ENCODE data around the gene KIAA1549.

Gene KIAA1549

DNA sequence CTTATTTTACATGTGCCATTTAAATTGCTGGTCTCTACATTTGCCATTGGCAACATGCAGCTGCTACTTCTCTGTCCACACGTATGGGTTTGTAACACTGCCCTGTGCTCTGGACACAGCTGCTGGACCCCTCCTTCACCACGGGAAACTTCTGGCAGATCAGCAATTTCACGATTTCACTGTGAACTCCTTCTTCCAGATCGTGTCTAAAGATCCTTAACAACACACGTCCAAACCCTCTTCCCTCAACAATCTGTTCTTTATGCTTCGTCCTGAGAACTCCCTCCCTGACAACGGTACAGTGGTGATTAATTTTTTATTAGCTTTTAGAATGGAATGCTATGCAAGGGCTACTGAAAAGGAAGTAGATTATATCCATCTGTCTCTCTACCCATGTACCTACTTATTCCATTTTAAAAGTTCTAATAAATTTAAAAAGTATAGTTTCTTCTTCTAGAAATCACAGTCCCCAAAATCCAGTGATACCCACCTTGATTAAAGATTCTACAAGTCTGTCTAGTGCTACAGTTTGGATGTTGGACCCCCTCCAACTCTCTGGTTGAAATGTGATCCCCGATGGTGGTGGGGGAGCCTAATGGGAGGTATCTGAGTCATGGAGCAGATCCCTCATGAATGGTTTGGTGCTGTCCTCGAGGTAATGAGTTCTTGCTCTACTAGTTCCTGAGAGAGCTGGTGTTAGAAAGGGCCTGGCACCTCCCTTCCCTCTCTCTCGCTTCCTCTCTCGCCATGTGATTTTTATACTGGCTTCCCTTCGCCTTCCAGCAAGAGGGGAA, 81.0 kb downstream of the KIAA1549 start:
- no peaks in the 10 kb centered on the region for H3K4me1 ChIP-seq (ENCODE audit: insufficient read depth, low read length)
- H3K4me3 ChIP-seq (ENCODE audit: low read length), result no peak overlapping the region
- no peak overlapping the region for H3K9ac ChIP-seq (ENCODE audit: low read depth, low read length)
- peaks cover 64% of the 10 kb centered on the region for H3K36me3 ChIP-seq (ENCODE audit: insufficient read depth, low read depth, low read length)
- no peaks in the 10 kb centered on the region for H3K9me3 ChIP-seq (ENCODE audit: insufficient read depth, low read depth, low read length)
- H3K27me3 ChIP-seq (ENCODE audit: insufficient read depth, low read length), result no peaks in the 10 kb centered on the region
- H3K27ac ChIP-seq (ENCODE audit: low read length), result no peak overlapping the region

DNA sequence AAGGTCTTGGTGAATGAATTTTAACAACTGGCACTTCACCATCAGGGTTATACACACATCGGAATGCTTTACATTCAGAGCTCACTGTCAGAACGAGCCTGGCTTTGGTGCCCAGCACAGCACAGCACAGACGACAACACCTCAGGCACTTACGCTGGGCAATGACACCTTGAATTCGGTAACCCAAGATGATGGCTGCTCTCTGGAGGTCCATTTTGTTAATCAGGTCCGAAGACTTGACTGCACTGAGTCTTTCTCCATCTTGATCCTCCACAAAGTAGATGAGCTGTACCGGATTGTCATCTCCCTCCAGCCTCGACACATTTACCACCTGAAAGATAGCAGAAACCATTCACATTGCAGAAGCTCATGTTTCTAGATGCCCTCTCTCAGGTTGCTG, 82.4 kb downstream of the KIAA1549 start:
- H3K4me1 ChIP-seq (ENCODE audit: insufficient read depth, low read length), result no peaks in the 10 kb centered on the region
- no peak overlapping the region for H3K9ac ChIP-seq (ENCODE audit: low read depth, low read length)
- no peaks in the 10 kb centered on the region for H3K27me3 ChIP-seq (ENCODE audit: insufficient read depth, low read length)
- peaks cover 66% of the 10 kb centered on the region for H3K36me3 ChIP-seq (ENCODE audit: insufficient read depth, low read depth, low read length)
- no peak overlapping the region for H3K27ac ChIP-seq (ENCODE audit: low read length)
- H3K9me3 ChIP-seq (ENCODE audit: insufficient read depth, low read depth, low read length), result no peaks in the 10 kb centered on the region
- no peak overlapping the region for H3K4me3 ChIP-seq (ENCODE audit: low read length)

- Histone ChIP-seq H3K9ac (ENCODE audit: low read depth, low read length) (no peak overlapping the region), H3K9me3 (ENCODE audit: insufficient read depth, low read depth, low read length) (no peaks in the 10 kb centered on the region), H3K36me3 (ENCODE audit: insufficient read depth, low read depth, low read length) (peaks cover 64% of the 10 kb centered on the region; the same call in 1 of the 2 replicates), H3K27ac (ENCODE audit: low read length) (no peak overlapping the region), H3K27me3 (ENCODE audit: insufficient read depth, low read length) (no peaks in the 10 kb centered on the region), H3K4me1 (ENCODE audit: insufficient read depth, low read length) (no peaks in the 10 kb centered on the region), H3K4me3 (ENCODE audit: low read length) (no peak overlapping the region)
Observed at GRCh38 chr7:138898255-138898654, 82.9 kb downstream of the KIAA1549 start.

GRCh38 chr7:138895679-138896078, 85.5 kb downstream of the KIAA1549 start:
- H3K27me3 ChIP-seq (ENCODE audit: insufficient read depth, low read length), result no peaks in the 10 kb centered on the region
- no peaks in the 10 kb centered on the region for H3K9me3 ChIP-seq (ENCODE audit: insufficient read depth, low read depth, low read length)
- H3K4me3 ChIP-seq (ENCODE audit: low read length), result no peak overlapping the region
- H3K27ac ChIP-seq (ENCODE audit: low read length), result no peak overlapping the region
- no peaks in the 10 kb centered on the region for H3K4me1 ChIP-seq (ENCODE audit: insufficient read depth, low read length)
- no peak overlapping the region for H3K9ac ChIP-seq (ENCODE audit: low read depth, low read length)
- H3K36me3 ChIP-seq (ENCODE audit: insufficient read depth, low read depth, low read length), result peaks cover 58% of the 10 kb centered on the region; the same call in 1 of the 2 replicates

- Histone ChIP-seq H3K9ac (ENCODE audit: low read depth, low read length) (no peak overlapping the region), H3K4me1 (ENCODE audit: insufficient read depth, low read length) (no peaks in the 10 kb centered on the region)
Observed at GRCh38 chr7:138893258-138893657, 87.9 kb downstream of the KIAA1549 start.

DNA sequence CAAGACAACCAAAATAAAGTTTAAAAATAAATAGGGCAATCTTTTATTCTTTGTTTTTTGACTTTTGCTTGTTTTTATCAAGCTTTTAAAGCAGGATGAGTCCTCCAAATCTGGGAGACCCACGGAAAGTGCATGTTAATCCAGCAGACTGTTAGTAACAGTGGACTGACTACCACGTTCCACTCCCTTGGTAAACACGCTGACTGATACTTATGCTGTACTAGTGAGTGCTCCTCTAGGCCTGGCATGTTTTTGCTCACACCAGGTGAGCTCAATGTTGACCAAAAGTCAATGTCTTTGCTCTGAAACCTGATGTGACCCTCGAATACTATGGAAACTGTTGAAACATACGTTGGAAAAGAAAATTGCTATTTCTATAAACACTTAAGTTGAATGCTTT, 88.4 kb downstream of the KIAA1549 start:
- Histone ChIP-seq H3K27ac (ENCODE audit: low read length) (no peak overlapping the region), H3K36me3 (ENCODE audit: insufficient read depth, low read depth, low read length) (peaks cover 43% of the 10 kb centered on the region)

More at GRCh38 chr7:138893258-138893657, 87.9 kb downstream of the KIAA1549 start:
- Histone ChIP-seq H3K4me3 (ENCODE audit: low read length) (no peak overlapping the region), H3K36me3 (ENCODE audit: insufficient read depth, low read depth, low read length) (peaks cover 45% of the 10 kb centered on the region), H3K27me3 (ENCODE audit: insufficient read depth, low read length) (no peaks in the 10 kb centered on the region), H3K27ac (ENCODE audit: low read length) (no peak overlapping the region), H3K9me3 (ENCODE audit: insufficient read depth, low read depth, low read length) (no peaks in the 10 kb centered on the region)

DNA sequence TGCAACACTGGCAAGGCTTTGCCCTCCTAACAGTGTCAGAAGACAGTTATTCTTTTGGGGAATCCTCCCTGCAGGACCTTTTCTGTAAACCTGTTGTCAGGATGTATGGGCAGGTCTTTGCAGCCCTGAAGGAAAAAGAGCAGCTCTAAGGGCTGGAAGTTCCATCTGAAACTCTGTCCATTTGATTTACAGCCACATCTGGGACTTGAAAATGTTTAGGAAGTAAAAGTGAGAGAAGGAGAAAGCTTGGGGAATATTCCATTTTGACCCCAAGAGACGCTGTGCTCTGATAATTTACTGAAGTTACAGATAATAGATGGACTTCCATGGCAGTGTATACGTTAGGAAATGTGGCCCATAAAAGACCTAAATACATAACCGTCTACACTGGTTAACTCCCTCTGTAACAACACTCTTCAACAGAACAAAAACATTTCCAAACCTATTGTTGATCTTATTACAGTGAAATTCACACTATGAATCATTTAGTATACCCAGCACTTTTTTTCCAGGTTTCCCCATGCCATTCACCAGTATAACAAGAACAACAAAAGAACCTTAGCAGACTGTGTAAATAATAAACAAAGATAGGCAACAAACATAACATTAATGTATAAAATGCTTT, 89.1 kb downstream of the KIAA1549 start:
- Histone ChIP-seq H3K27me3 (ENCODE audit: insufficient read depth, low read length) (no peaks in the 10 kb centered on the region), H3K27ac (ENCODE audit: low read length) (no peak overlapping the region), H3K4me1 (ENCODE audit: insufficient read depth, low read length) (0 out of 2 replicates have a peak, but pooled peaks cover 3% of the 10 kb centered on the region), H3K36me3 (ENCODE audit: insufficient read depth, low read depth, low read length) (peaks cover 38% of the 10 kb centered on the region), H3K9ac (ENCODE audit: low read depth, low read length) (no peak overlapping the region), H3K4me3 (ENCODE audit: low read length) (no peak overlapping the region), H3K9me3 (ENCODE audit: insufficient read depth, low read depth, low read length) (no peaks in the 10 kb centered on the region)

More for the DNA sequence above, 88.4 kb downstream of the KIAA1549 start:
- H3K4me1 ChIP-seq (ENCODE audit: insufficient read depth, low read length), result no peaks in the 10 kb centered on the region
- H3K4me3 ChIP-seq (ENCODE audit: low read length), result no peak overlapping the region
- no peaks in the 10 kb centered on the region for H3K27me3 ChIP-seq (ENCODE audit: insufficient read depth, low read length)
- no peaks in the 10 kb centered on the region for H3K9me3 ChIP-seq (ENCODE audit: insufficient read depth, low read depth, low read length)
- no peak overlapping the region for H3K9ac ChIP-seq (ENCODE audit: low read depth, low read length)

DNA sequence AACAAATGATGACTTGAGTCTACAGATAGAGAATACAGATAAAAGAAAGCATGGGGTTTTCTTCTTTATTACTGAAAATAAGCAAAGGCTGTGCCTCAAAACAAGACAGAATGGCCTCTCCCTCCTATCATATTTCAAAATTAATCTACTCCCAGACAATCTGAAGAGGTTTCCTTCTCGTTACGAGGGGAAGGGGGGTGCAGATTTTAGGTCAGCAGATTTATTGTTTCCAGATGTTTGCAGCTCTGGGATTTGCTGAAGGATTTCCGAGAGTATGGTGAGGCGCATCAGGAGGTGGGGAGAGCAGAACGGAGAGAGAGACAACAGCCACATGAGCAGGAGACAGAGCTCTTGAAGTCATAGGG, 89.8 kb downstream of the KIAA1549 start:
- H3K9ac ChIP-seq (ENCODE audit: low read depth, low read length), result no peak overlapping the region
- no peak overlapping the region for H3K4me3 ChIP-seq (ENCODE audit: low read length)
- 0 out of 2 replicates have a peak, but pooled peaks cover 3% of the 10 kb centered on the region for H3K4me1 ChIP-seq (ENCODE audit: insufficient read depth, low read length)
- no peaks in the 10 kb centered on the region for H3K9me3 ChIP-seq (ENCODE audit: insufficient read depth, low read depth, low read length)
- H3K27ac ChIP-seq (ENCODE audit: low read length), result no peak overlapping the region
- peaks cover 33% of the 10 kb centered on the region for H3K36me3 ChIP-seq (ENCODE audit: insufficient read depth, low read depth, low read length)
- H3K27me3 ChIP-seq (ENCODE audit: insufficient read depth, low read length), result no peaks in the 10 kb centered on the region

- Histone ChIP-seq H3K27me3 (ENCODE audit: insufficient read depth, low read length) (no peaks in the 10 kb centered on the region), H3K9me3 (ENCODE audit: insufficient read depth, low read depth, low read length) (no peaks in the 10 kb centered on the region), H3K4me1 (ENCODE audit: insufficient read depth, low read length) (0 out of 2 replicates have a peak, but pooled peaks cover 3% of the 10 kb centered on the region), H3K4me3 (ENCODE audit: low read length) (no peak overlapping the region), H3K36me3 (ENCODE audit: insufficient read depth, low read depth, low read length) (peaks cover 33% of the 10 kb centered on the region), H3K27ac (ENCODE audit: low read length) (no peak overlapping the region), H3K9ac (ENCODE audit: low read depth, low read length) (no peak overlapping the region)
Observed at GRCh38 chr7:138890499-138891445, 90.4 kb downstream of the KIAA1549 start.

- Histone ChIP-seq H3K27me3 (ENCODE audit: insufficient read depth, low read length) (no peaks in the 10 kb centered on the region), H3K9me3 (ENCODE audit: insufficient read depth, low read depth, low read length) (no peaks in the 10 kb centered on the region), H3K4me1 (ENCODE audit: insufficient read depth, low read length) (0 out of 2 replicates have a peak, but pooled peaks cover 3% of the 10 kb centered on the region), H3K9ac (ENCODE audit: low read depth, low read length) (no peak overlapping the region), H3K4me3 (ENCODE audit: low read length) (no peak overlapping the region), H3K36me3 (ENCODE audit: insufficient read depth, low read depth, low read length) (peaks cover 25% of the 10 kb centered on the region), H3K27ac (ENCODE audit: low read length) (no peak overlapping the region)
Observed at GRCh38 chr7:138889582-138890498, 91.3 kb downstream of the KIAA1549 start.
